CD14-positive monocyte (primary cell): ENCODE results near the gene NUP93. TPM values are rescaled to one million over a fixed set of nuclear protein-coding genes. Genes with fewer than 3 reads are reported as not detected.

ENCODE experiments used
- DNase-seq, 3 donors: peaks; one replicate each; pipeline ENCODE4 v3.0.0-alpha.2; 2011 to 2022
- H2AFZ ChIP-seq: 2 replicates; pipeline ENCODE4 v1.6.0; 2012; ENCODE audit warnings: mild to moderate bottlenecking, low read depth, low read length, inconsistent platforms; ENCODE audit not compliant: insufficient read depth, poor library complexity, severe bottlenecking
- H3K27ac ChIP-seq, 2 donors: 1 replicate in 1 of 2; 2 replicates in 1 of 2; pipeline ENCODE4 v1.5.1; 2012 to 2013; ENCODE audit warnings: low read length in 2 of 2, control low read depth in 1 of 2, inconsistent platforms in 1 of 2, low read depth in 1 of 2, mild to moderate bottlenecking in 1 of 2
- H3K27me3 ChIP-seq, 2 donors: one replicate each; pipeline versions ENCODE4 v1.6.0 to v1.6.1; 2011 to 2013; ENCODE audit warnings: low read length in 2 of 2; ENCODE audit not compliant: control insufficient read depth in 2 of 2, insufficient read depth in 2 of 2
- H3K36me3 ChIP-seq, 2 donors: replicated peaks in 1 of 2; 1 replicate in 1 of 2; 2 replicates in 1 of 2; pipeline versions ENCODE4 v1.5.1 to v1.6.1; 2012 to 2013; ENCODE audit warnings: low read length in 2 of 2, control low read depth in 1 of 2, inconsistent platforms in 1 of 2, mild to moderate bottlenecking in 1 of 2; ENCODE audit not compliant: insufficient read depth in 2 of 2, control insufficient read depth in 1 of 2
- H3K4me1 ChIP-seq, 2 donors: 1 replicate in 1 of 2; 2 replicates in 1 of 2; pipeline versions ENCODE4 v1.5.1 to v1.6.1; 2012 to 2013; ENCODE audit warnings: low read length in 2 of 2, control low read depth in 1 of 2, inconsistent platforms in 1 of 2, mild to moderate bottlenecking in 1 of 2, moderate library complexity in 1 of 2; ENCODE audit not compliant: insufficient read depth in 2 of 2, control insufficient read depth in 1 of 2
- H3K4me2 ChIP-seq: replicated peaks from 2 replicates; pipeline ENCODE3; 2012; ENCODE audit warnings: low read length, moderate library complexity, mild to moderate bottlenecking; ENCODE audit not compliant: poor library complexity, severe bottlenecking; ENCODE audit errors: extremely low read depth
- H3K4me3 ChIP-seq, 3 experiments: fragments of 200-600 bp in 1 of 3; sonication (generic) in 1 of 3; replicated peaks in 1 of 3; 1 replicate in 2 of 3; 2 replicates in 1 of 3; pipeline ENCODE4 v1.5.1; 2011 to 2013; ENCODE audit warnings: low read length in 3 of 3, mild to moderate bottlenecking in 3 of 3, control low read depth in 2 of 3, low read depth in 2 of 3, inconsistent platforms in 1 of 3, moderate library complexity in 1 of 3
- H3K79me2 ChIP-seq: 2 replicates; pipeline ENCODE4 v1.6.0; 2012; ENCODE audit warnings: mild to moderate bottlenecking, control low read depth, inconsistent platforms, low read length, moderate library complexity; ENCODE audit not compliant: insufficient read depth
- H3K9ac ChIP-seq: 2 replicates; pipeline ENCODE4 v1.6.0; 2017; ENCODE audit warnings: low read length, mild to moderate bottlenecking; ENCODE audit not compliant: insufficient read depth, poor library complexity, severe bottlenecking
- H3K9me3 ChIP-seq, 2 donors: replicated peaks in 1 of 2; 1 replicate in 1 of 2; 2 replicates in 1 of 2; pipeline versions ENCODE4 v1.5.1 to v1.6.1; 2012 to 2013; ENCODE audit warnings: low read length in 2 of 2, control low read depth in 1 of 2; ENCODE audit not compliant: control insufficient read depth in 1 of 2, insufficient read depth in 1 of 2
- H4K20me1 ChIP-seq: 2 replicates; pipeline ENCODE4 v1.6.0; 2012; ENCODE audit warnings: mild to moderate bottlenecking, low read length, control low read depth, moderate library complexity; ENCODE audit not compliant: insufficient read depth
- H3K27ac Mint-ChIP-seq, 7 donors: one replicate each; pipeline ENCODE4 v1.8.0; 2020; ENCODE audit warnings: mild to moderate bottlenecking in 7 of 7, mixed read lengths in 7 of 7, moderate library complexity in 6 of 7, inconsistent platforms in 2 of 7
- H3K27me3 Mint-ChIP-seq, 3 donors: one replicate each; pipeline ENCODE4 v1.8.0; 2021 to 2022; ENCODE audit warnings: low read depth in 3 of 3, mild to moderate bottlenecking in 3 of 3, mixed read lengths in 3 of 3, moderate library complexity in 3 of 3, inconsistent platforms in 1 of 3
- H3K36me3 Mint-ChIP-seq, 2 donors: one replicate each; pipeline ENCODE4 v1.8.0; 2020; ENCODE audit warnings: mixed read lengths in 2 of 2, inconsistent platforms in 1 of 2, mild to moderate bottlenecking in 1 of 2
- H3K4me1 Mint-ChIP-seq: one replicate; pipeline ENCODE4 v1.8.0; 2020; ENCODE audit warnings: mild to moderate bottlenecking, mixed read lengths
- H3K4me3 Mint-ChIP-seq, 2 donors: one replicate each; pipeline ENCODE4 v1.8.0; 2020; ENCODE audit warnings: mild to moderate bottlenecking in 2 of 2, mixed read lengths in 2 of 2, moderate library complexity in 1 of 2
- H3K9me3 Mint-ChIP-seq, 7 donors: one replicate each; pipeline ENCODE4 v1.8.0; 2020 to 2022; ENCODE audit warnings: mixed read lengths in 7 of 7, mild to moderate bottlenecking in 6 of 7, moderate library complexity in 6 of 7, inconsistent platforms in 2 of 7
- intact Hi-C, 2 donors: fragments of 100-400 bp; cut with micrococcal nuclease; formaldehyde crosslinking; loops; one replicate each; pipeline versions ENCODE4 v1.15.0 to v1.15.1; 2023
- polyA plus RNA-seq, 3 donors: library from polyadenylated mRNA; depleted of rRNA in 1 of 3; unstranded in 2 of 3; stranded (reverse) in 1 of 3; fragments of 300-500 nt in 2 of 3; fragments of >200 nt in 1 of 3; fragmentation: Illumina TruSeq in 2 of 3; gene quantifications; 1 replicate in 2 of 3; 2 replicates in 1 of 3; pipeline ENCODE4 v1.2.3, GENCODE V29; 2012 to 2021
- TF ChIP-seq, protein P1 (sequence below): fragments of 200-600 bp; IDR thresholded peaks from one replicate; pipeline ENCODE4 v1.8.0; 2022; ENCODE audit warnings: antibody characterized with exemption, mild to moderate bottlenecking

The NUP93 gene
- polyA plus RNA-seq, 3 donors = 46.6 to 77.7 (median 59.4) TPM

- no peak for DNase-seq
- Histone ChIP-seq H3K36me3 (peaks cover 22 to 50% of the 10 kb centered on the region in 2 donors), H3K4me2 (no peak overlapping the region), H4K20me1 (no peaks in the 10 kb centered on the region), H3K4me3 (no peak overlapping the region), H3K9ac (no peak overlapping the region), H3K79me2 (no peaks in the 10 kb centered on the region), H2AFZ (no peak overlapping the region), H3K4me1 (peaks cover 0 to under 1% of the 10 kb centered on the region in 2 donors), H3K27ac (no peak overlapping the region), H3K27me3 (no peaks in the 10 kb centered on the region), H3K9me3 (no peaks in the 10 kb centered on the region)
- Mint-ChIP-seq H3K27ac (no peak overlapping the region), H3K4me1 (peaks cover 6% of the 10 kb centered on the region), H3K9me3 (no peaks in the 10 kb centered on the region), H3K36me3 (peaks cover 28 to 34% of the 10 kb centered on the region in 2 donors), H3K27me3 (no peaks in the 10 kb centered on the region), H3K4me3 (no peak overlapping the region)
- intact Hi-C loops = no loop called here
- TF ChIP-seq, protein P1, sequence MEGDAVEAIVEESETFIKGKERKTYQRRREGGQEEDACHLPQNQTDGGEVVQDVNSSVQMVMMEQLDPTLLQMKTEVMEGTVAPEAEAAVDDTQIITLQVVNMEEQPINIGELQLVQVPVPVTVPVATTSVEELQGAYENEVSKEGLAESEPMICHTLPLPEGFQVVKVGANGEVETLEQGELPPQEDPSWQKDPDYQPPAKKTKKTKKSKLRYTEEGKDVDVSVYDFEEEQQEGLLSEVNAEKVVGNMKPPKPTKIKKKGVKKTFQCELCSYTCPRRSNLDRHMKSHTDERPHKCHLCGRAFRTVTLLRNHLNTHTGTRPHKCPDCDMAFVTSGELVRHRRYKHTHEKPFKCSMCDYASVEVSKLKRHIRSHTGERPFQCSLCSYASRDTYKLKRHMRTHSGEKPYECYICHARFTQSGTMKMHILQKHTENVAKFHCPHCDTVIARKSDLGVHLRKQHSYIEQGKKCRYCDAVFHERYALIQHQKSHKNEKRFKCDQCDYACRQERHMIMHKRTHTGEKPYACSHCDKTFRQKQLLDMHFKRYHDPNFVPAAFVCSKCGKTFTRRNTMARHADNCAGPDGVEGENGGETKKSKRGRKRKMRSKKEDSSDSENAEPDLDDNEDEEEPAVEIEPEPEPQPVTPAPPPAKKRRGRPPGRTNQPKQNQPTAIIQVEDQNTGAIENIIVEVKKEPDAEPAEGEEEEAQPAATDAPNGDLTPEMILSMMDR = no peak
Observed at GRCh38 chr16:56815721-56816120, 85.8 kb downstream of the NUP93 start.

- Mint-ChIP-seq H3K4me1 (peaks cover 6% of the 10 kb centered on the region), H3K27ac (no peak overlapping the region), H3K36me3 (peaks cover 41 to 47% of the 10 kb centered on the region in 2 donors), H3K9me3 (no peaks in the 10 kb centered on the region), H3K27me3 (no peaks in the 10 kb centered on the region), H3K4me3 (no peak overlapping the region)
- no peak for DNase-seq
- H3K27ac ChIP-seq = no peak overlapping the region
- H3K4me3 ChIP-seq = no peak overlapping the region
- no peak overlapping the region for H3K4me2 ChIP-seq
- TF ChIP-seq, protein P1 = no peak
- intact Hi-C loops = no loop called here
- no peaks in the 10 kb centered on the region for H3K79me2 ChIP-seq
- H3K9ac ChIP-seq = no peak overlapping the region
- no peak overlapping the region for H2AFZ ChIP-seq
- no peaks in the 10 kb centered on the region for H3K27me3 ChIP-seq
- no peaks in the 10 kb centered on the region for H3K9me3 ChIP-seq
- peaks cover 30 to 63% of the 10 kb centered on the region in 2 donors for H3K36me3 ChIP-seq
- H3K4me1 ChIP-seq = no peaks in the 10 kb centered on the region
- no peaks in the 10 kb centered on the region for H4K20me1 ChIP-seq
Observed at GRCh38 chr16:56817056-56817455, 87.1 kb downstream of the NUP93 start.
